Measurements from ENCODE around the gene SORL1.

SORL1 gene

DNA sequence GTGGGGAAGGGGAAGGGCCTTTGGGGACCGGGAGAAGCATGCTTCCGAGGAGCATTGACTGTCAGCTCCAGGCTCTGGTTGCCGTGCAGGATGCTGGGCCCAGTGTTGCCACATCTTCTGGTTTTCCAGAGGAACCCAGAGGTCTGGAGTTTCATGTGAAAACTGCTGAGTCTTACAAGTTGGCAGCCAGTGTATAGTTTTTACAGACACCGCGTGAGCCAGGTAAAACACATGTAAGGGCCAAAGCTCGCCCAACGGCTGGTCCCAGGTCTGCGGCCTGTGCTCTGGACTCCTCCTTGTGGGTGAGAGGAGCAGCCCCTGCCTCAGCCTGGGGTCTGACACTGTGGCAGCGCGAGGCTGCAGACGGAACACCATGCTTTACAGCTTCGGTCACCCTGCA lies 19.1 kb downstream of the SORL1 start:
- no peak for DNase-seq (ENCODE audit: low spot score)
- TF ChIP-seq CTCF (IDR thresholded peaks at IDR 0.05; ENCODE audit: extremely low read depth, missing control alignments): no peak

GRCh38 chr11:121472312-121472711 lies 20.2 kb downstream of the SORL1 start:
- no peak for DNase-seq (ENCODE audit: low spot score)
- TF ChIP-seq CTCF (IDR thresholded peaks at IDR 0.05; ENCODE audit: extremely low read depth, missing control alignments): no peak

DNA sequence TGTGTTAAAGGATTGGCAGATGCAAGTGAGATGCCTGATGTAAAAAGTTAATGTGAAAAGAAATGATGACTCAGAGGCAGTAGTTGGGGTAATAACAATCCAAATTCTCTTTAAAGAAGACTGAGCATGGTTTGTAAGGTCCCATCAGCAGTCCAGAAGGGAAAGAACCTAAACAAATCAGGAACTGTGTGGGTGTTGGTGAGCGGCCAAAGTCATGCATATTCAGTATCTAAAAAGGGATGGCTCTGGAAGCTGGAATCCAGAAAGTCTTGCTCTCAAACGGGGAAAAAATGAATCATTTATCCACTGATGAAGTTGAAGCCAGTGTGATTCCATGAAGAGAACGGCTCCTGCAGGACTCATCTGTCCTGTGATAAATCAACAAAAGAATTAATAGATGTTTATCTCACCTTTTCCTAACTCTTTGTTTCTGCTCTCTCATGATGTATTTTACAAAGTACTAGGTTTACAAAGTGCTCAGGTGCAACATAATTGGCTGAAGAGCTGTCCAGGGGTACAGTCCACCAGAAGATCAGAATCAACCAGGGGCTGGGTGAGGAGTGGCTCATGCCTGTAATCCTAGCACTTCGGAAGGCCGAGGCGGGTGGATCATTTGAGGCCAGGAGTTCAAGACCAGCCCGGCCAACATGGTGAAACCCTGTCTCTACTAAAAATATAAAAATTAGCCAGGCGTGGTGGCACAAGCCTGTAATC lies 21.1 kb downstream of the SORL1 start:
- no peak for TF ChIP-seq CTCF (IDR thresholded peaks at IDR 0.05; ENCODE audit: extremely low read depth, missing control alignments)
- no peak for DNase-seq (ENCODE audit: low spot score)

DNA sequence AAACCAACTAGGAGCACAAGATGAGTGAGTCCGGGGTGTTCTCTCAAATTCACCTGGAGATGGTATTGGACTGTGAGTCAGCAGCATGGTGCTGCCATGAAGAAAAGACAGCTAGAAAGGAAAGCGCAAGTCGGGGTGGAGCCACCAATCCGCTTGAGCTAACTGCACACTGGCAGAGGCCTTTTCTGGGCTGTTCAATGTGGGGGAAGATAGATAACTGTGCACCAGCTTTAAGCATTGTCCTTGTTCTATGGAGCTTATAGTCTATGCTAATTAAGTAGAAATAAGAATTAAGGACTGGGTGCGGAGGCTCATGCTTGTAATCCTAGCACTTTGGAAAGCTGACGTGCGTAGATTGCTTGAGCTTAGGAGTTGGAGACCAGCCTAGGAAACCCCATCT lies 22.6 kb downstream of the SORL1 start:
- TF ChIP-seq CTCF (IDR thresholded peaks at IDR 0.05; ENCODE audit: extremely low read depth, missing control alignments): no peak
- DNase-seq (ENCODE audit: low spot score): no peak

- TF ChIP-seq CTCF (IDR thresholded peaks at IDR 0.05; ENCODE audit: extremely low read depth, missing control alignments): no peak
- DNase-seq (ENCODE audit: low spot score): no peak
These were observed 24.4 kb downstream of the SORL1 start for GRCh38 chr11:121476379-121477032.

DNA sequence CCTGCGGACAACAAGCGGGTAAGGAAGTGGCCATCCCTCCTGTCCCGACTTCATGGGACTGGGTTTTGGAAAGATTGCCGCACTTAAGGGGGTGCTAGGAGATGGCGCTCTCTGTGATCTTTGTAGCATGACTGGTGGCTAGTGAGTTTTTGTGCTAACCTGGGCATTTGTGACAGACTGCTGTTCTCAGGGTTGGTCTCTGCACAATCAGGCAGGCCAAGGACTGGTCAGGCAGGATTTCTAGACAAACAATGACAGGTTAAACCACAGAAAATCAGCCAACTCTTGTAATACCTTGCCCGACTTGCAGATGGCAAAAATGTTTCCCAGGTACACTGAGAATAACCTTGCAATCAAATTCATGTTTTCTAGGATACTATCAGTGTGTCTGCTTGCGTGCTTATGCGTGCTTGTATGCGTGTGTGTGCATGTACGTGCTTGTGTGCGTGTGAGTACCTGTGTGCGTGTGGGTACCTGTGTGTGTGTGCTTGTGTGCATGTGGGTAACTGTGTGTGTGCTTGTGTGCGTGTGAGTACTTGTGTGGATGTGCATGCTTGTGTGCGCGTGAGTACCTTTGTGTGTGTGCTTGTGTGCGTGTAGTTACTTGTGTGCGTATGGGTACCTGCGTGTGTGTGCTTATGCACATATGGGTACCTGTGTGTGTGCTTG lies 26.2 kb downstream of the SORL1 start:
- DNase-seq (ENCODE audit: low spot score): no peak
- TF ChIP-seq CTCF (IDR thresholded peaks at IDR 0.05; ENCODE audit: extremely low read depth, missing control alignments): no peak

All from GM20000 (cell line).